ENCODE data around the gene MSANTD4.
"Not testable (repeated sequence)": the region's sequence is repeated elsewhere in the genome, so short reads cannot be mapped to it uniquely, and the experiment has no call there.

MSANTD4 gene

DNA sequence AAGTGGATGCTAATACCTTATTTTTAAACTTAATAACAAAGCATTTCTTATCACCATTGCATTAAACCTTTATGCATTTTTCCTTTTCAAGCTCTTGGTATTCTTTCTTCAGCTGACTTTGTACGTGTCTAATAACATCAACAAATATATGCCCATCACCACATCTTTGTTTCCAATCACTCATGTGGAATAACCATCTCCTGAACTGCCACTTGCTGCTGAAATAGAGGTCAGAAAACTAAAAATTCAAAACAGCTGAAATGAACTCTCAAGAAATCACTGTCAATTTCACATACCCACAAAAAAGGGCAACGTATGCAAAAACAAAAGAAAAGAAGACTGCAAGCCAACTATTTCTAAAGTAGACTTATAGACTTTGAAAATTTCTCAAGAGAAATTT is 7.4 kb downstream of the MSANTD4 start:
- TF ChIP-seq, protein P1, sequence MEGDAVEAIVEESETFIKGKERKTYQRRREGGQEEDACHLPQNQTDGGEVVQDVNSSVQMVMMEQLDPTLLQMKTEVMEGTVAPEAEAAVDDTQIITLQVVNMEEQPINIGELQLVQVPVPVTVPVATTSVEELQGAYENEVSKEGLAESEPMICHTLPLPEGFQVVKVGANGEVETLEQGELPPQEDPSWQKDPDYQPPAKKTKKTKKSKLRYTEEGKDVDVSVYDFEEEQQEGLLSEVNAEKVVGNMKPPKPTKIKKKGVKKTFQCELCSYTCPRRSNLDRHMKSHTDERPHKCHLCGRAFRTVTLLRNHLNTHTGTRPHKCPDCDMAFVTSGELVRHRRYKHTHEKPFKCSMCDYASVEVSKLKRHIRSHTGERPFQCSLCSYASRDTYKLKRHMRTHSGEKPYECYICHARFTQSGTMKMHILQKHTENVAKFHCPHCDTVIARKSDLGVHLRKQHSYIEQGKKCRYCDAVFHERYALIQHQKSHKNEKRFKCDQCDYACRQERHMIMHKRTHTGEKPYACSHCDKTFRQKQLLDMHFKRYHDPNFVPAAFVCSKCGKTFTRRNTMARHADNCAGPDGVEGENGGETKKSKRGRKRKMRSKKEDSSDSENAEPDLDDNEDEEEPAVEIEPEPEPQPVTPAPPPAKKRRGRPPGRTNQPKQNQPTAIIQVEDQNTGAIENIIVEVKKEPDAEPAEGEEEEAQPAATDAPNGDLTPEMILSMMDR (IDR thresholded peaks at IDR 0.05; ENCODE audit: low read depth, low read length, missing control alignments), result no peak
- DNase-seq (ENCODE audit: low read depth), result no peak
- H3K4me3 ChIP-seq (ENCODE audit: low read depth, low read length), result no peak overlapping the region

DNA sequence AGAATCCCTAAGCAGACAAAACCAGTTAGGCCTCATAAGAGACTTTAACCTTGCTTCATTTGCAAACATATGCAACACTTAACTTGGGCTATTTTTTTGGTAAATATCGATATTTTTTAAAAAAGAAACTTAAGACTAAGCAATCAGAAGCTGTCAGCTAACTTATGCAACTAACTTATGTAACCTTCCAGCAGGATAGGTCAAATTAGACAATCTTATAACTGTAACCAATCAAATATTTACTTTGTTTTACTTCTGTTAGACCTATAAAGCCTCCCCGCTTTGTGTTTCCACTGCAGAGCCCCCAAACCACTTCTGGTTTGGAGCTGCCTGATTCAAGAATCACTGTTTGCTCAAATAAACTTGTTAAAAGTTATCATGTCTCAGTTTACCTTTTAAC is 8.0 kb downstream of the MSANTD4 start:
- TF ChIP-seq, protein P1 (IDR thresholded peaks at IDR 0.05; ENCODE audit: low read depth, low read length, missing control alignments), result no peak
- H3K4me3 ChIP-seq (ENCODE audit: low read depth, low read length), result no peak overlapping the region
- DNase-seq (ENCODE audit: low read depth), result no peak

DNA sequence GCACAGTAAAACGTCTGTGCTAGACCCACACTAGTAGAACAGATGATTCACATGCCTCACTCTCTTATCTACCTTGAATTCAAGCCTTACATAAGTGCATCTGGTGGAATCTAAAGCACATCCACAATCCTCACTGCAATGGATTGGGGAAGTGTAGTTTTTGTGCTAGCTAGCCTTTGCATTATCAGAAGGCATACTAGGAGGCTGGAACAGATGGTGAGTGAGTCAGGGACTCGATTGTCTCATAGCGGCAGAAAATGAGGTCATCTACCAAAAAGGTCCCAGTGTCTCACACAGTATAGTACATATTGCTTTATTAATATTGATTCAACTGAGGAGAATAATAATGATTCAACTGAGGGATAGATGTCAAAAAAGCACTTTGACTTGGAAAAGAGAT is 9.3 kb downstream of the MSANTD4 start:
- no peak for DNase-seq (ENCODE audit: low read depth)

DNA sequence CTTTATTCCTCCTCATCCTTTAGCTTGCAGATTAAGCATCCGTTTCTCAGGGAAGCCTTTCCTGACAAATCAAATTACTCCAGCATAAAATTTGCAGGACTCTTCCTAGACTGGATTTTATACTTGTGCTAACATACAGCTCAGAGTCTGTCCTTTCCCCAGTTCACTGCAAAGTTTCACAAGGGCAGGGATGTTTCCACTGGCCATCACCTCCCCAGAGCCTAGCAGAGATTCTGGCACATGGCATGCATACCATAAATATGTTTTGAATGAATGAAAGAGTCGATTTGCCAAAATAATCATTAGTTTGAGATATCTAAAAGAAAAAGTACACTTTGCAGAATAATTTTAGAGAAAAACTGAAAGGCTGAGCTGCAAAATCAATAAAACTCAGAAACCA is 10.6 kb downstream of the MSANTD4 start:
- H3K4me3 ChIP-seq (ENCODE audit: low read depth, low read length), result no peak overlapping the region
- TF ChIP-seq, protein P1 (IDR thresholded peaks at IDR 0.05; ENCODE audit: low read depth, low read length, missing control alignments), result no peak
- no peak for DNase-seq (ENCODE audit: low read depth)

More for the DNA sequence above, 9.3 kb downstream of the MSANTD4 start:
- TF ChIP-seq, protein P1 (IDR thresholded peaks at IDR 0.05; ENCODE audit: low read depth, low read length, missing control alignments), result no peak
- no peak overlapping the region for H3K4me3 ChIP-seq (ENCODE audit: low read depth, low read length)

DNA sequence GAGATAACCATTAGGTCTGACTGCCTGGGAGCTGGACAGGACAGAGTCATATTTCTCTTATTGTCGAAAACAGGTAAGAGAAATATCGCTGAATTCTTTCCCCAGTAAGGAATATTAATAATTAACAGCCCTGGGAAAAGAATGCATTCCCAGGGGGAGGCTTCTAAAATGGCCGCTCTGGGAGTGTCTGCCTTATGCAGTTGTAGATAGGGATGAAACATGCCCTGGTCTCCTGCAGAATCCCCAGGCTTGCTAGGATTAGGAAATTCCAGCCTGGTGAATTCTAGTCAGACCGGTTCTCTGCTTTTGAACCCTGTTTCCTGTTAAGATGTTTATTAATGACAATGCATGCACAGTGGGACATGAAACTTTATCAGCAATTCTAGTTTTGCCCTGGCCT is 18.9 kb downstream of the MSANTD4 start:
- not testable (repeated sequence) for H3K4me3 ChIP-seq (ENCODE audit: low read depth, low read length); DNase-seq (ENCODE audit: low read depth)

DNA sequence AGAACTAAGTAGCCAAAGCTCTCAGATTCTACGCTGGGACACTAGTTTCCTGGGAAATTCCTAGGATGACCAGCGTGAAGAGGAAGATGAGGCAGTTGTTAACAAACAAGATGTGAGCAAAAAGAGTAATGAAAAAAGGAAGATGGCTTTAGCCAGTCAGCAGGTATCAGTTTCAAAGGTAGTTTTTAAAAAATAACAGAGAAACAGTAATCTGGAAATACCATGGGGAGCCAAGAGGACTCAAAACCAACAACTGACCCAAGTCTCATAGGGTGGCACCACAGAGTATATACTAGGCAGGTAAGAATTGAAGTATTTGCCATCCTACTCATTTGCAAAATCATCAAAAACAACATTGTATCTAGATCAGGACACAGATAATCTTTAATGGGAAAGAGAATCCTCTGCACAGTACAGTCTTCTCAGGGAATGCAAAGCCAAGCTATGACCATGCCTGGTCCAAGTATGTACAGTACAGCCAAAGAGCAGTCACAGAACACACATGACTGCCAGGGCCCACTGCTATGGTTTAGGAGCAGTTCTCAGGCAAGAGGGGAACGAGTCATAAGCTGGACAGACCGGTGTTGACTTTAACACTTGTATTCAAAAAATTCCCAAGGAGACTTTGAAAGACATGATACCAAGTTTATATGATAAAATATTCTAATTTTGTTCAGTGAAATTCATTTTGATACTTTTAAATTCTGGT is 20.6 kb downstream of the MSANTD4 start:
- DNase-seq (ENCODE audit: low read depth), result no peak
- TF ChIP-seq, protein P1 (IDR thresholded peaks at IDR 0.05; ENCODE audit: low read depth, low read length, missing control alignments), result no peak
- no peak overlapping the region for H3K4me3 ChIP-seq (ENCODE audit: low read depth, low read length)

DNA sequence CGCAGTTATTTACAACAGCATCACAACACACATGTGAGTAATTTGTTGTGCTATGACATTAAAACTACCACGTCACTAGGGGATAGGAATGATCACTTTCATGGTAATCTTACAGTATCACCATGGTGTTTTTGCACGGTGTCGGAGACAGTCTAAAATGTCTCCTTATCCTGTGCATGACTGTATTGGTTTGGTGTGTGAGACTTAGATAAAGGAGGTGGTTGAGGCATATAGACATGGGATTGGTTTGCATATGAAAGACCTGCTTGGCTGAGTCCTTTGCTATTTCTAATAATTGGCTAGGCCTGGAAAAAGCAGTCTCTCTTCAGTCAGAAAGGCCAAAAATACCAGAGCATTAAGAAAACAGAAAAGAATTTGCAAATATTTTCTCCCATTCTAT is 30.2 kb downstream of the MSANTD4 start:
- TF ChIP-seq, protein P1 (IDR thresholded peaks at IDR 0.05; ENCODE audit: low read depth, low read length, missing control alignments), result no peak
- no peak for DNase-seq (ENCODE audit: low read depth)
- no peak overlapping the region for H3K4me3 ChIP-seq (ENCODE audit: low read depth, low read length)

Measured in GM12864 (cell line).